ENCODE measurements around the gene ZNF740. TPM values are rescaled to one million over a fixed set of nuclear protein-coding genes. Genes with fewer than 3 reads are reported as not detected.

The ZNF740 gene
- polyA plus RNA-seq, 1 of the 3 experiments (the other 2 are of a cell fraction), result 14.6 TPM

DNA sequence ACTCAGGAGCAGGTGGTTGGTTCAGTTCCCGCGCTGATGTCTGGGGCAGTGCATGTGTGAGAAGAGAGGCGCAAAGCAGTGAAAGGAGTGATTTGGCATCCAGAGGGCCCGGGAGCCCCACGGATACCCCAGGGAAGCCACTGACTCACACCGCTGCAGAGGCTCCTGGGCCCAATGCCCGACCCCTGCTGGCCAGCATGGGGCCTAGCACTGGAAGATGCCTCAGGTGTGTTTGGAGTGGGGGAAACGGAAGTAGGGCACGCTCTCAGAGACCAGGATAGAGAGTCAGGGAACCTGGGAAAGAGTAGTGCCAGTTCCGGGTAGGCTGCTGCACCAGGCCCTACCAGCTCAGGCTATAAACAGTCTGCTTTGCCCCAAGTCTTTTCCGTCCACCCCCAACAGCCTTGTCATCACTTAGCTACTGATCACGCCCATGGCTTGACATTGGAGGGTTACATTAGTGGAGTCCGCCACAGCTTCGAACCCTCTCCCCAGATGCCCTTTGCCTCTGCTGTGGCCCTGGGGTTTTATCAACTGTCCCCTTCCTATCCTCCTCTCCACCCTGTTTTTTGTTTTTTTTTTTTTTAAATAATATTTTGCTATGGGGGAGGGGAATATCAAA is 9.7 kb downstream of the ZNF740 start:
- no peak overlapping the region for H3K9ac ChIP-seq
- H3K36me3 ChIP-seq (replicated peaks in 1 of 2; ENCODE audit: control insufficient read depth in 1 of 2, insufficient read depth in 2 of 2, low read length in 1 of 2), result peaks cover 32 to 38% of the 10 kb centered on the region in 2 experiments
- no peaks in the 10 kb centered on the region for H4K20me1 ChIP-seq (ENCODE audit: insufficient read depth)
- no peak overlapping the region for H3K27ac ChIP-seq (ENCODE audit: low read depth in 2 of 2, low read length in 1 of 2)
- H3K27me3 ChIP-seq (ENCODE audit: insufficient read depth), result no peaks in the 10 kb centered on the region
- WGBS (ENCODE audit: low lambda C conversion rate), result 74% methylated on average over 14 of the region's 14 CpGs
- TF ChIP-seq RAD21 (IDR thresholded peaks at IDR 0.05; ENCODE audit: low read length), result peak; percentile 51
- TF ChIP-seq SMC3 (IDR thresholded peaks at IDR 0.05; ENCODE audit: low read depth, low read length), result peak; percentile 70
- TF ChIP-seq, protein P1, sequence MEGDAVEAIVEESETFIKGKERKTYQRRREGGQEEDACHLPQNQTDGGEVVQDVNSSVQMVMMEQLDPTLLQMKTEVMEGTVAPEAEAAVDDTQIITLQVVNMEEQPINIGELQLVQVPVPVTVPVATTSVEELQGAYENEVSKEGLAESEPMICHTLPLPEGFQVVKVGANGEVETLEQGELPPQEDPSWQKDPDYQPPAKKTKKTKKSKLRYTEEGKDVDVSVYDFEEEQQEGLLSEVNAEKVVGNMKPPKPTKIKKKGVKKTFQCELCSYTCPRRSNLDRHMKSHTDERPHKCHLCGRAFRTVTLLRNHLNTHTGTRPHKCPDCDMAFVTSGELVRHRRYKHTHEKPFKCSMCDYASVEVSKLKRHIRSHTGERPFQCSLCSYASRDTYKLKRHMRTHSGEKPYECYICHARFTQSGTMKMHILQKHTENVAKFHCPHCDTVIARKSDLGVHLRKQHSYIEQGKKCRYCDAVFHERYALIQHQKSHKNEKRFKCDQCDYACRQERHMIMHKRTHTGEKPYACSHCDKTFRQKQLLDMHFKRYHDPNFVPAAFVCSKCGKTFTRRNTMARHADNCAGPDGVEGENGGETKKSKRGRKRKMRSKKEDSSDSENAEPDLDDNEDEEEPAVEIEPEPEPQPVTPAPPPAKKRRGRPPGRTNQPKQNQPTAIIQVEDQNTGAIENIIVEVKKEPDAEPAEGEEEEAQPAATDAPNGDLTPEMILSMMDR (IDR thresholded peaks at IDR 0.05), result peak; percentile 73
- TF ChIP-seq, protein P2, sequence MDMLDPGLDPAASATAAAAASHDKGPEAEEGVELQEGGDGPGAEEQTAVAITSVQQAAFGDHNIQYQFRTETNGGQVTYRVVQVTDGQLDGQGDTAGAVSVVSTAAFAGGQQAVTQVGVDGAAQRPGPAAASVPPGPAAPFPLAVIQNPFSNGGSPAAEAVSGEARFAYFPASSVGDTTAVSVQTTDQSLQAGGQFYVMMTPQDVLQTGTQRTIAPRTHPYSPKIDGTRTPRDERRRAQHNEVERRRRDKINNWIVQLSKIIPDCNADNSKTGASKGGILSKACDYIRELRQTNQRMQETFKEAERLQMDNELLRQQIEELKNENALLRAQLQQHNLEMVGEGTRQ (IDR thresholded peaks at IDR 0.05; ENCODE audit: borderline replicate concordance, low read depth, low read length), result no peak
- peaks cover 0 to 12% of the 10 kb centered on the region in 2 experiments; a peak in 1 of 4 replicates for H3K4me1 ChIP-seq (ENCODE audit: control insufficient read depth in 1 of 2, insufficient read depth in 2 of 2, low read depth in 1 of 2, low read length in 1 of 2)
- H3K9me2 ChIP-seq, result no peaks in the 10 kb centered on the region
- peak; percentile 79 for DNase-seq
- no peaks in the 10 kb centered on the region for H3K9me3 ChIP-seq
- H3K79me2 ChIP-seq (ENCODE audit: insufficient read depth), result no peaks in the 10 kb centered on the region; the same call in 1 of the 2 replicates
- ChIA-PET CTCF (interaction anchor here (0.7 to 23.1 kb wide), 18 partner anchors 9 to 135 kb away, joined by 3 to 272 read pairs (median 3); partner anchors contain the start of genes AAAS, CSAD, ESPL1 and IGFBP6), POLR2A (interaction anchor here (0.6 to 1.8 kb wide), 2 partner anchors 9 to 32 kb away, joined by 3 to 5 read pairs; partner anchors contain the start of genes CSAD and ZNF740)
- H2AFZ ChIP-seq (ENCODE audit: low read depth), result no peak overlapping the region
- peaks cover 13% of the 10 kb centered on the region for H3F3A ChIP-seq (replicated peaks; ENCODE audit: insufficient read depth)
- no peak overlapping the region for H3K4me2 ChIP-seq
- no peak overlapping the region for H3K4me3 ChIP-seq (ENCODE audit: low read depth in 2 of 2, low read length in 1 of 2)

DNA sequence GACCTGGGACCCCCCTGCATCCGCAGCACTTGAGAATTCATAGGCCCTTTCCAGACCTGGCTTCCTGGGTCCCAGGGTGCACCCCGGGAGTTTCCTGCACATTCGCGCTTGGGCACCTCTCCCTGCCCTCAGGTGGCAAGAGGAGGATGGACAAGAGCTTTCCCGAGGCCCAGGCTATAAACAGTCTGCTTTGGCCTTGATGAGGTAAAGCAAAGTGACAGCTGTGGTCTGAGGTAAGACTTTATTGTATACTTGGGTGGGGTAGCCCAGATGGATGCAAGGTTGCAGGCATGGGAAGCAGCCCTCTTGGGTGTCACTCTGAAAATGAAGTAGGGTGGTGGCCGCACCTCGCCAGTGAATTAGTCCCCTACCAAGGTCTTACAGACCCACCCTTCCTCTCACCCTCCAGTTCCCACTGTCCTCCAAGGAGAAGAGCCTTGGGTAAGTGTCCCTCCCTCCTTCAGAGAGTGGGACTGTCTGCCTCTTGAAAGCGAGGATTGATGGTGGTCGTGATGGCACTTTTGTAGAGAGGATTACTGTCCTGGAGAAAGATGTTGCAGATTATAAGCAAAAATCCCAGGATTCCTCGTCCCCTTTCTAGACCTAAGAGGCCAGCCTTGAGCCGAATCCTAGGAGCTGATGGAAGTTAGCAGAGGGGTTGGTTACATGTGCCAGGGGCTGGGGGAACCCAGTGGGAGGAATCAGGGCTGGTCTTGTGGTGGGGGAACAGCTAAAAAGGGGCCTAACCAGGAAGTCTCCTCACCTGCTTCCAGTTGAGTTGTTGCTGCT is 10.8 kb downstream of the ZNF740 start:
- H3K9me3 ChIP-seq, result no peaks in the 10 kb centered on the region
- no peak overlapping the region for H3K27ac ChIP-seq (ENCODE audit: low read depth in 2 of 2, low read length in 1 of 2)
- H3K4me2 ChIP-seq, result no peak overlapping the region
- peaks cover 13% of the 10 kb centered on the region for H3F3A ChIP-seq (replicated peaks; ENCODE audit: insufficient read depth)
- H2AFZ ChIP-seq (ENCODE audit: low read depth), result no peak overlapping the region
- no peaks in the 10 kb centered on the region for H4K20me1 ChIP-seq (ENCODE audit: insufficient read depth)
- no peaks in the 10 kb centered on the region for H3K9me2 ChIP-seq
- 98% methylated on average over 11 of the region's 11 CpGs for WGBS (ENCODE audit: low lambda C conversion rate)
- ChIA-PET CTCF (interaction anchor here (1.0 to 23.1 kb wide), 8 partner anchors 10 to 126 kb away, joined by 3 to 272 read pairs (median 16); partner anchors contain the start of genes CSAD, ESPL1, IGFBP6 and ZNF740), POLR2A (interaction anchor here (1.0 to 1.2 kb wide), 2 partner anchors 10 to 32 kb away, joined by 4 read pairs; partner anchors contain the start of genes CSAD and ZNF740)
- peaks cover 0 to 5% of the 10 kb centered on the region in 2 experiments; a peak in 1 of 4 replicates for H3K4me1 ChIP-seq (ENCODE audit: control insufficient read depth in 1 of 2, insufficient read depth in 2 of 2, low read depth in 1 of 2, low read length in 1 of 2)
- peaks cover 22 to 27% of the 10 kb centered on the region in 2 experiments for H3K36me3 ChIP-seq (replicated peaks in 1 of 2; ENCODE audit: control insufficient read depth in 1 of 2, insufficient read depth in 2 of 2, low read length in 1 of 2)
- no peak overlapping the region for H3K9ac ChIP-seq
- no peak overlapping the region for H3K4me3 ChIP-seq (ENCODE audit: low read depth in 2 of 2, low read length in 1 of 2)
- DNase-seq, result no peak
- H3K79me2 ChIP-seq (ENCODE audit: insufficient read depth), result no peaks in the 10 kb centered on the region
- no peaks in the 10 kb centered on the region for H3K27me3 ChIP-seq (ENCODE audit: insufficient read depth)
- TF ChIP-seq, protein P3, sequence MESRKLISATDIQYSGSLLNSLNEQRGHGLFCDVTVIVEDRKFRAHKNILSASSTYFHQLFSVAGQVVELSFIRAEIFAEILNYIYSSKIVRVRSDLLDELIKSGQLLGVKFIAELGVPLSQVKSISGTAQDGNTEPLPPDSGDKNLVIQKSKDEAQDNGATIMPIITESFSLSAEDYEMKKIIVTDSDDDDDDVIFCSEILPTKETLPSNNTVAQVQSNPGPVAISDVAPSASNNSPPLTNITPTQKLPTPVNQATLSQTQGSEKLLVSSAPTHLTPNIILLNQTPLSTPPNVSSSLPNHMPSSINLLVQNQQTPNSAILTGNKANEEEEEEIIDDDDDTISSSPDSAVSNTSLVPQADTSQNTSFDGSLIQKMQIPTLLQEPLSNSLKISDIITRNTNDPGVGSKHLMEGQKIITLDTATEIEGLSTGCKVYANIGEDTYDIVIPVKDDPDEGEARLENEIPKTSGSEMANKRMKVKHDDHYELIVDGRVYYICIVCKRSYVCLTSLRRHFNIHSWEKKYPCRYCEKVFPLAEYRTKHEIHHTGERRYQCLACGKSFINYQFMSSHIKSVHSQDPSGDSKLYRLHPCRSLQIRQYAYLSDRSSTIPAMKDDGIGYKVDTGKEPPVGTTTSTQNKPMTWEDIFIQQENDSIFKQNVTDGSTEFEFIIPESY (IDR thresholded peaks at IDR 0.05; ENCODE audit: borderline replicate concordance, low read depth), result no peak
- TF ChIP-seq RFX5 (IDR thresholded peaks at IDR 0.05; ENCODE audit: low read length) (no peak), SIN3A (IDR thresholded peaks at IDR 0.05; ENCODE audit: borderline replicate concordance, low read depth, low read length) (no peak), JUND (IDR thresholded peaks at IDR 0.05) (no peak), MEF2A (IDR thresholded peaks at IDR 0.05; ENCODE audit: borderline replicate concordance, low read depth) (no peak), TAF1 (IDR thresholded peaks at IDR 0.05; ENCODE audit: borderline replicate concordance, low read depth, low read length) (no peak), YY1 (IDR thresholded peaks at IDR 0.05; ENCODE audit: low read depth) (no peak)
- TF ChIP-seq, protein P4, sequence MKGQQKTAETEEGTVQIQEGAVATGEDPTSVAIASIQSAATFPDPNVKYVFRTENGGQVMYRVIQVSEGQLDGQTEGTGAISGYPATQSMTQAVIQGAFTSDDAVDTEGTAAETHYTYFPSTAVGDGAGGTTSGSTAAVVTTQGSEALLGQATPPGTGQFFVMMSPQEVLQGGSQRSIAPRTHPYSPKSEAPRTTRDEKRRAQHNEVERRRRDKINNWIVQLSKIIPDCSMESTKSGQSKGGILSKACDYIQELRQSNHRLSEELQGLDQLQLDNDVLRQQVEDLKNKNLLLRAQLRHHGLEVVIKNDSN (IDR thresholded peaks at IDR 0.05; ENCODE audit: borderline replicate concordance, low read depth), result no peak
- TF ChIP-seq, protein P5, sequence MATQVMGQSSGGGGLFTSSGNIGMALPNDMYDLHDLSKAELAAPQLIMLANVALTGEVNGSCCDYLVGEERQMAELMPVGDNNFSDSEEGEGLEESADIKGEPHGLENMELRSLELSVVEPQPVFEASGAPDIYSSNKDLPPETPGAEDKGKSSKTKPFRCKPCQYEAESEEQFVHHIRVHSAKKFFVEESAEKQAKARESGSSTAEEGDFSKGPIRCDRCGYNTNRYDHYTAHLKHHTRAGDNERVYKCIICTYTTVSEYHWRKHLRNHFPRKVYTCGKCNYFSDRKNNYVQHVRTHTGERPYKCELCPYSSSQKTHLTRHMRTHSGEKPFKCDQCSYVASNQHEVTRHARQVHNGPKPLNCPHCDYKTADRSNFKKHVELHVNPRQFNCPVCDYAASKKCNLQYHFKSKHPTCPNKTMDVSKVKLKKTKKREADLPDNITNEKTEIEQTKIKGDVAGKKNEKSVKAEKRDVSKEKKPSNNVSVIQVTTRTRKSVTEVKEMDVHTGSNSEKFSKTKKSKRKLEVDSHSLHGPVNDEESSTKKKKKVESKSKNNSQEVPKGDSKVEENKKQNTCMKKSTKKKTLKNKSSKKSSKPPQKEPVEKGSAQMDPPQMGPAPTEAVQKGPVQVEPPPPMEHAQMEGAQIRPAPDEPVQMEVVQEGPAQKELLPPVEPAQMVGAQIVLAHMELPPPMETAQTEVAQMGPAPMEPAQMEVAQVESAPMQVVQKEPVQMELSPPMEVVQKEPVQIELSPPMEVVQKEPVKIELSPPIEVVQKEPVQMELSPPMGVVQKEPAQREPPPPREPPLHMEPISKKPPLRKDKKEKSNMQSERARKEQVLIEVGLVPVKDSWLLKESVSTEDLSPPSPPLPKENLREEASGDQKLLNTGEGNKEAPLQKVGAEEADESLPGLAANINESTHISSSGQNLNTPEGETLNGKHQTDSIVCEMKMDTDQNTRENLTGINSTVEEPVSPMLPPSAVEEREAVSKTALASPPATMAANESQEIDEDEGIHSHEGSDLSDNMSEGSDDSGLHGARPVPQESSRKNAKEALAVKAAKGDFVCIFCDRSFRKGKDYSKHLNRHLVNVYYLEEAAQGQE (IDR thresholded peaks at IDR 0.05; ENCODE audit: low read depth, low read length), result no peak
